ENCODE data around the gene MCOLN1. TPM values are rescaled to one million over a fixed set of nuclear protein-coding genes. Genes with fewer than 3 reads are reported as not detected.

Gene MCOLN1
- polyA plus RNA-seq, 1 experiment, result 12.8 TPM

DNA sequence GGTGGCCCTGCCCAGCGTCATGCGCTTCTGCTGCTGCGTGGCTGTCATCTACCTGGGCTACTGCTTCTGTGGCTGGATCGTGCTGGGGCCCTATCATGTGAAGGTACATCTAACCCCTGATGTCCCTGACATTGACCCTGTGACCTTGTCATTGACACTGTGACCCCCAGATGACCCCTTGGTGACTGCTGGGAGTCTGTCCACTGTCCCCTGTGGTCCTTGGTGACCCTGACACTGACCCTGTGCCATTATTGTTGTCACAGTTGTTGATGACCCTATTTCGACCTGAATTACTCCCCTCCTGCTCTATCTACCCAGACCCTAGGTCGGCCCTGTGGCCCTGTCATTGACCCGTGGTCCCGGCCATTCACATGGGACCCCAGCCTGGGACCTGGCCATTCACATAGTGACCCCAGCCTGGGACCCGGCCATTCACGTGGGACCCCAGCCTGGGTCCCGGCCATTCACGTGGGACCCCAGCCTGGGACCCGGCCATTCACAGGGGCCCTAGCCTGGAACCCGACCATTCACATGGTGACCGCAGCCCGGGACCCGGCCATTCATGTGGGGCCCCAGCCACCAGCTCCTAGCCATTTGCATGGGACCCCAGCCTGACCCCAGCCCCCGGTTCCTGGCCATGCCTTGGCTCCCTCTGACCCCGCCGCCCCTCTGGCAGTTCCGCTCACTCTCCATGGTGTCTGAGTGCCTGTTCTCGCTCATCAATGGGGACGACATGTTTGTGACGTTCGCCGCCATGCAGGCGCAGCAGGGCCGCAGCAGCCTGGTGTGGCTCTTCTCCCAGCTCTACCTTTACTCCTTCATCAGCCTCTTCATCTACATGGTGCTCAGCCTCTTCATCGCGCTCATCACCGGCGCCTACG lies 7.4 kb downstream of the MCOLN1 start:
- no peak overlapping the region for H3K27ac ChIP-seq (ENCODE audit: low read depth, low read length)
- no peak overlapping the region for H3K4me3 ChIP-seq (ENCODE audit: low read depth, low read length)
- ChIA-PET POLR2A (no interaction called here), CTCF (no interaction called here)
- TF ChIP-seq, protein P1, sequence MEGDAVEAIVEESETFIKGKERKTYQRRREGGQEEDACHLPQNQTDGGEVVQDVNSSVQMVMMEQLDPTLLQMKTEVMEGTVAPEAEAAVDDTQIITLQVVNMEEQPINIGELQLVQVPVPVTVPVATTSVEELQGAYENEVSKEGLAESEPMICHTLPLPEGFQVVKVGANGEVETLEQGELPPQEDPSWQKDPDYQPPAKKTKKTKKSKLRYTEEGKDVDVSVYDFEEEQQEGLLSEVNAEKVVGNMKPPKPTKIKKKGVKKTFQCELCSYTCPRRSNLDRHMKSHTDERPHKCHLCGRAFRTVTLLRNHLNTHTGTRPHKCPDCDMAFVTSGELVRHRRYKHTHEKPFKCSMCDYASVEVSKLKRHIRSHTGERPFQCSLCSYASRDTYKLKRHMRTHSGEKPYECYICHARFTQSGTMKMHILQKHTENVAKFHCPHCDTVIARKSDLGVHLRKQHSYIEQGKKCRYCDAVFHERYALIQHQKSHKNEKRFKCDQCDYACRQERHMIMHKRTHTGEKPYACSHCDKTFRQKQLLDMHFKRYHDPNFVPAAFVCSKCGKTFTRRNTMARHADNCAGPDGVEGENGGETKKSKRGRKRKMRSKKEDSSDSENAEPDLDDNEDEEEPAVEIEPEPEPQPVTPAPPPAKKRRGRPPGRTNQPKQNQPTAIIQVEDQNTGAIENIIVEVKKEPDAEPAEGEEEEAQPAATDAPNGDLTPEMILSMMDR (IDR thresholded peaks at IDR 0.05; ENCODE audit: low read depth, low read length), result no peak
- H3K9me3 ChIP-seq (ENCODE audit: control insufficient read depth, insufficient read depth, low read length), result no peaks in the 10 kb centered on the region; the same call in 1 of the 2 replicates
- H3K27me3 ChIP-seq (ENCODE audit: control insufficient read depth, insufficient read depth, low read length), result no peaks in the 10 kb centered on the region
- DNase-seq (ENCODE audit: low read depth, low spot score), result no peak

DNA sequence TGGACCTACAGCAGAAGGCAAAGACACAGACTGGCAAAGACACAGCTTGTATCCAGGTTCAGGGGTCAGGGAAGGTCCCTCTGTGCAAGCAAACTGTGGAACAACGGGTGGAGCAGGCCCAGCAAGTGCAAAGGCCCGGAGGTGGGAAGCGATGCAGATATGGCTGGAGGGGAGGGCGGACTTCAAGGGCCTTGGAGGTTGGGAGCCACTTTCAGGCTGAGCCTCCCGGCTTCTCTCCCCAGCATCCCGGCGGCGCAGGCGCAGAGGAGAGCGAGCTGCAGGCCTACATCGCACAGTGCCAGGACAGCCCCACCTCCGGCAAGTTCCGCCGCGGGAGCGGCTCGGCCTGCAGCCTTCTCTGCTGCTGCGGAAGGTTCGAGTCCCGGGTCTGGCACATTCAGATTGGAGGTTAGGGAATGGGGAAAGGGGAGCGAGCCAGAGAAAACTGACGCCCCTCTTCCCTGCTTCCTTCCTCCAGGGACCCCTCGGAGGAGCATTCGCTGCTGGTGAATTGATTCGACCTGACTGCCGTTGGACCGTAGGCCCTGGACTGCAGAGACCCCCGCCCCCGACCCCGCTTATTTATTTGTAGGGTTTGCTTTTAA lies 11.0 kb downstream of the MCOLN1 start:
- no peak for DNase-seq (ENCODE audit: low read depth, low spot score)
- H3K27ac ChIP-seq (ENCODE audit: low read depth, low read length), result peak overlapping the region; percentile 52
- no peaks in the 10 kb centered on the region; the same call in 1 of the 2 replicates for H3K9me3 ChIP-seq (ENCODE audit: control insufficient read depth, insufficient read depth, low read length)
- TF ChIP-seq, protein P1 (IDR thresholded peaks at IDR 0.05; ENCODE audit: low read depth, low read length), result no peak
- ChIA-PET POLR2A (interaction anchor here (1.1 kb wide), 1 partner anchor 12 kb away, joined by 3 read pairs; no protein-coding TSS in a partner anchor), CTCF (interaction anchor here (1.3 to 2.4 kb wide), 2 partner anchors 36 to 147 kb away, joined by 3 to 6 read pairs; partner anchors contain the start of gene TRAPPC5)
- H3K27me3 ChIP-seq (ENCODE audit: control insufficient read depth, insufficient read depth, low read length), result no peaks in the 10 kb centered on the region
- H3K4me3 ChIP-seq (ENCODE audit: low read depth, low read length), result peak overlapping the region; percentile 99

DNA sequence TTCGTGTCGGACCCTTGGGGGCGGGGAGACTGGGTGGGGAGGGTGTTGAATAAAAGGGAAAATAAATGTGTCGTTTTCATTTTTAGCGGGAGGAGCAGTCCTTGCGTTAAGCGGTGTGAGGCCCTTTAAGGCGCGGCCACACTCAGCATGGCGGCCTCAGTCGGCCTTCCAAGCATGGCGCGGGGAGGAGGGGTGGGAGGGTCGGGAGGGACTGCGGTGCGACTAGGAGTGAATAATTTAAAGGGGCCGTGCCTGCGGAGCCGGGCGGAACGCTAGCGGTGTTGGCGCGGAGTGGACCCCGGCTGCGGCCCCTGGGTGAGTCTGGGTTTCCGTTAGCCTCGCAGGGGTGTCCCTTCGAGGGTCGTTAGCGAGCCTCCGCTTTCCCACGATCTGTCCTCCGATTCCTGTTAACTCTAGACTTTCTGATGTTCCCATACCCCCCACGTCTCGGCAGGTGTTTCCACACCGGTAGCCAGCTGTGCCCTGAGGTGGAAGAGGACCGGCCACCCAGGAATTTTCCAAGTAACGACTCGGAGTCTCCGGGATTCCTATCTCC lies 11.6 kb downstream of the MCOLN1 start:
- H3K9me3 ChIP-seq (ENCODE audit: control insufficient read depth, insufficient read depth, low read length), result no peaks in the 10 kb centered on the region; the same call in 1 of the 2 replicates
- peak overlapping the region; percentile 83 for H3K27ac ChIP-seq (ENCODE audit: low read depth, low read length)
- TF ChIP-seq, protein P1 (IDR thresholded peaks at IDR 0.05; ENCODE audit: low read depth, low read length), result no peak
- no peaks in the 10 kb centered on the region for H3K27me3 ChIP-seq (ENCODE audit: control insufficient read depth, insufficient read depth, low read length)
- peak; percentile 65 for DNase-seq (ENCODE audit: low read depth, low spot score)
- peak overlapping the region; percentile 99 for H3K4me3 ChIP-seq (ENCODE audit: low read depth, low read length)
- ChIA-PET POLR2A (interaction anchor here (0.5 to 2.4 kb wide), 3 partner anchors 12 to 34 kb away, joined by 3 to 9 read pairs (median 5); partner anchors contain the start of gene MCOLN1), CTCF (interaction anchor here (1.2 kb wide), 1 partner anchor 180 kb away, joined by 9 read pairs; no protein-coding TSS in a partner anchor)

- POLR2A ChIA-PET, result interaction anchor here (0.5 to 2.4 kb wide), 5 partner anchors 13 to 115 kb away, joined by 3 to 9 read pairs (median 5); partner anchors contain the start of genes MCOLN1, PET100 and XAB2
- Histone ChIP-seq H3K4me3 (ENCODE audit: low read depth, low read length) (peak overlapping the region; percentile 99), H3K27ac (ENCODE audit: low read depth, low read length) (peak overlapping the region; percentile 83), H3K9me3 (ENCODE audit: control insufficient read depth, insufficient read depth, low read length) (no peaks in the 10 kb centered on the region; the same call in 1 of the 2 replicates), H3K27me3 (ENCODE audit: control insufficient read depth, insufficient read depth, low read length) (no peaks in the 10 kb centered on the region)
- CTCF ChIA-PET, result interaction anchor here (0.6 to 1.2 kb wide), 2 partner anchors 181 to 193 kb away, joined by 4 to 9 read pairs; no protein-coding TSS in a partner anchor
- TF ChIP-seq, protein P1 (IDR thresholded peaks at IDR 0.05; ENCODE audit: low read depth, low read length), result peak; percentile 30; the same call in 1 of the 2 replicates
- DNase-seq (ENCODE audit: low read depth, low spot score), result peak; percentile 57
These were observed 12.2 kb downstream of the MCOLN1 start for GRCh38 chr19:7534531-7535046.
